ENCODE results near the gene RHOD.

GRCh38 chr11:67113231-67113721 is 56.6 kb downstream of the RHOD start:
- TF ChIP-seq ZNF274 (IDR thresholded peaks at IDR 0.05; ENCODE audit: low read depth, low read length) (no peak), YY1 (IDR thresholded peaks at IDR 0.05; ENCODE audit: insufficient read depth, insufficient read length) (no peak), SUZ12 (IDR thresholded peaks at IDR 0.05; ENCODE audit: extremely low read depth, insufficient read depth, insufficient read length) (no peak)
